ENCODE results near the gene LRRTM4. TPM values are rescaled to one million over a fixed set of nuclear protein-coding genes. Genes with fewer than 3 reads are reported as not detected.

LRRTM4 gene
- total RNA-seq, 2 donors from 2014 or later = 0.33 TPM; not detected in 1

DNA sequence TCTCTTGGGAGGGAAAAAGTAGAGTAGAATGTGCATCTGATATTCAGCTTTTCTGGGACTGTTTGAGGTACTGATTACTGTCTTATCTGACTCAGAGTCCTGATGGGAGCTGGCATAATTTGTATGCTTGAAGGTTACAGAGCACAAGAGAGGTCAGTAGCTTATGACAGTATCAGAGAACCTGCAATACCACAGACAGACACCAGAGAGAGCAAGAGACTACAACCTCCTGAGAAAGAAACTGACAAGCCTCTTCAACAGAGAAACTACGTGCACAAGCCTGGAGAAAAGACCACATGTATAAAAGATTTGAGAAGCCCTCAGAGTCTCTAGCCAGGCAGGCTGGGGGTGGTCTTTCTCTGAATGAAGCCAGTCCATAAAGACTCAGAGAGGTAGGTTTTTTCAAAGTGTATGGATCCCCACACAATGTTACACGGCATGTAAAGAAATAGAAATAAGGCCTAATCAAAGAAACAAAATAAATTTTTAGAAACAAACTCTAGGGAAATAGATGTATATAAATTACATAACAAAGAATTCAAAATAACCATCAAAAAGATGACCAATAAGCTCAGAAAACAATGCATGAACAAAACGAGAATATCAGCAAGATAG lies 568.3 kb downstream of the LRRTM4 start:
- Histone ChIP-seq H3K36me3 (replicated peaks in 1 of 2; ENCODE audit: insufficient read depth in 1 of 2, low read depth in 2 of 2) (no peaks in the 10 kb centered on the region), H3K9me3 (no peaks in the 10 kb centered on the region), H3K27me3 (no peaks in the 10 kb centered on the region), H3K27ac (no peak overlapping the region), H3K4me3 (no peak overlapping the region), H3K4me1 (no peaks in the 10 kb centered on the region)
- intact Hi-C loops (cut with DNase I) = no loop called here
- ATAC-seq = peak; percentile 83
- TF ChIP-seq, protein P1, sequence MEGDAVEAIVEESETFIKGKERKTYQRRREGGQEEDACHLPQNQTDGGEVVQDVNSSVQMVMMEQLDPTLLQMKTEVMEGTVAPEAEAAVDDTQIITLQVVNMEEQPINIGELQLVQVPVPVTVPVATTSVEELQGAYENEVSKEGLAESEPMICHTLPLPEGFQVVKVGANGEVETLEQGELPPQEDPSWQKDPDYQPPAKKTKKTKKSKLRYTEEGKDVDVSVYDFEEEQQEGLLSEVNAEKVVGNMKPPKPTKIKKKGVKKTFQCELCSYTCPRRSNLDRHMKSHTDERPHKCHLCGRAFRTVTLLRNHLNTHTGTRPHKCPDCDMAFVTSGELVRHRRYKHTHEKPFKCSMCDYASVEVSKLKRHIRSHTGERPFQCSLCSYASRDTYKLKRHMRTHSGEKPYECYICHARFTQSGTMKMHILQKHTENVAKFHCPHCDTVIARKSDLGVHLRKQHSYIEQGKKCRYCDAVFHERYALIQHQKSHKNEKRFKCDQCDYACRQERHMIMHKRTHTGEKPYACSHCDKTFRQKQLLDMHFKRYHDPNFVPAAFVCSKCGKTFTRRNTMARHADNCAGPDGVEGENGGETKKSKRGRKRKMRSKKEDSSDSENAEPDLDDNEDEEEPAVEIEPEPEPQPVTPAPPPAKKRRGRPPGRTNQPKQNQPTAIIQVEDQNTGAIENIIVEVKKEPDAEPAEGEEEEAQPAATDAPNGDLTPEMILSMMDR (IDR thresholded peaks at IDR 0.05) = peak; percentile 65 to 81 (median 76)
- no peak for TF ChIP-seq POLR2A (IDR thresholded peaks at IDR 0.05)
- peak; percentile 38 to 56 (median 45) for DNase-seq
- WGBS, 2 donors = 60 to 61% methylated on average over 3 of the region's 3 CpGs

DNA sequence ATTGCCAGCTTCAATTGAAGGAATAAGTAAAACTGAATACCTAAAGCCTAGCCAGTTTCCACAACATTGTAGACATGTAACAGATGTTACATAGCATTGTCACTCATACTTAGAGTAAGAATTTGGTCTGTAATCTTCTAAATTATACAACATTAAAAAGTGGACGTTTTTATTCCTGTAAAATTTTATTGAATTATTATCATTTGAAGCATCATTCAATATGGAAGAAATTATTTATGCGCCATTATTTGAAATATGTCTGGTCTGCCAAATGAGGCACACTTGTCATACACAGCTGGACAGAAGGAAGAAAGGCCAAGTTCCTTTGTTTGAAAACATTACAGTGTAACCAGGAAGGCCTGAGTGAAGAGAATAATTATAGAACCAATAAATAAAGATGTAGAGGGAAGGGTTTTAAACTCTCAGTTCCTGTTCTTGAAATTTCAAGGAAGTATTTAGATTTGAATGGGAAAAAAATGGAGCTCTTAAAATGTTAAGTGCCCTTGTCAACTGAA lies 575.5 kb downstream of the LRRTM4 start:
- 48 to 63% methylated on average over 2 of the region's 2 CpGs for WGBS, 2 donors
- DNase-seq (no peak), ATAC-seq (no peak)
- no peak for TF ChIP-seq POLR2A (IDR thresholded peaks at IDR 0.05)
- TF ChIP-seq, protein P1 (IDR thresholded peaks at IDR 0.05) = no peak
- H3K4me3 ChIP-seq = no peak overlapping the region
- H3K27me3 ChIP-seq = no peaks in the 10 kb centered on the region
- no peaks in the 10 kb centered on the region for H3K4me1 ChIP-seq
- intact Hi-C loops (cut with DNase I) = no loop called here
- H3K27ac ChIP-seq = no peak overlapping the region
- H3K9me3 ChIP-seq = no peaks in the 10 kb centered on the region
- no peaks in the 10 kb centered on the region for H3K36me3 ChIP-seq (replicated peaks in 1 of 2; ENCODE audit: insufficient read depth in 1 of 2, low read depth in 2 of 2)

DNA sequence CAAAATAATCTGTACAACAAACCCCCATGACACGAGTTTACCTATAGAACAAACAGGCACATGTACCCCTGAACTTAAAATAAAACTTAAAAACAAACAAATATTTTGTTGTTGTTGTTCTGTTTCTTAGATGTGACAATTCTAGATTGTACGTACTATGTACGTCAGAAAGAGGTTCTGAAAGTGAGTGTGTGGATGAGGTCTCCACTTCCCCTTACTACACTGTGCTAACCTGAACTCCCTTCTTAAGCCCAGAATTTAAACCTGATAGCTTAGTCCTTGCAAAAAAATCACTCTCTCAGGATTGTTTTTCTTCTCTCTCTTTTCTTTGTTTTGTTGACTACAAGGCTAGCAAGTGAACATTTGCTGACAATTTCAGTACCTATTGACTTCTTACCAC lies 581.6 kb downstream of the LRRTM4 start:
- Histone ChIP-seq H3K36me3 (replicated peaks in 1 of 2; ENCODE audit: insufficient read depth in 1 of 2, low read depth in 2 of 2) (no peaks in the 10 kb centered on the region), H3K9me3 (no peaks in the 10 kb centered on the region), H3K4me3 (no peak overlapping the region), H3K4me1 (no peaks in the 10 kb centered on the region), H3K27ac (no peak overlapping the region), H3K27me3 (no peaks in the 10 kb centered on the region)
- 52 to 78% methylated on average over 3 of the region's 3 CpGs for WGBS, 2 donors
- DNase-seq = no peak
- ATAC-seq = no peak
- intact Hi-C loops (cut with DNase I) = no loop called here
- TF ChIP-seq, protein P1 (IDR thresholded peaks at IDR 0.05) = no peak
- no peak for TF ChIP-seq POLR2A (IDR thresholded peaks at IDR 0.05)

DNA sequence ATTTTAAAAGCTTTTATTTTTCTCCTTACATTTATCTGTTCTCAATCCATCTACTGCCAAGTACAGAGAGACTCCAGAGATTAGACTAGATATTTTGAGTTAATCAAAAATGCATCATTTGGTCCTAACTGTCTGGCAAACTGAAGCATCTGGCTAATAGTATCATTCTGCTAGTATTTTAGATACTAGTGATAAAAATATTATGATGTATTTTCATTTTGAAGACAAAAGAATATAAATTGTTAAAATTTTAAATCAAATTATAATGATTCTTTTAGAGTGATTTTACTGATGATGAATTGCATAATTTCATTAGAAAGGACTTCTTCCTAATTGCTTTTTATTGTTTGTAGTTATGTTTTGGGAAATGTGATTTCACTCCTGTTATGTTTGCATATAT lies 584.0 kb downstream of the LRRTM4 start:
- intact Hi-C loops (cut with DNase I) = no loop called here
- Histone ChIP-seq H3K27me3 (no peaks in the 10 kb centered on the region), H3K4me3 (no peak overlapping the region), H3K4me1 (no peaks in the 10 kb centered on the region), H3K9me3 (no peaks in the 10 kb centered on the region), H3K36me3 (replicated peaks in 1 of 2; ENCODE audit: insufficient read depth in 1 of 2, low read depth in 2 of 2) (no peaks in the 10 kb centered on the region), H3K27ac (no peak overlapping the region)
- TF ChIP-seq, protein P1 (IDR thresholded peaks at IDR 0.05) = no peak
- TF ChIP-seq POLR2A (IDR thresholded peaks at IDR 0.05) = no peak
- DNase-seq (no peak), ATAC-seq (no peak)

DNA sequence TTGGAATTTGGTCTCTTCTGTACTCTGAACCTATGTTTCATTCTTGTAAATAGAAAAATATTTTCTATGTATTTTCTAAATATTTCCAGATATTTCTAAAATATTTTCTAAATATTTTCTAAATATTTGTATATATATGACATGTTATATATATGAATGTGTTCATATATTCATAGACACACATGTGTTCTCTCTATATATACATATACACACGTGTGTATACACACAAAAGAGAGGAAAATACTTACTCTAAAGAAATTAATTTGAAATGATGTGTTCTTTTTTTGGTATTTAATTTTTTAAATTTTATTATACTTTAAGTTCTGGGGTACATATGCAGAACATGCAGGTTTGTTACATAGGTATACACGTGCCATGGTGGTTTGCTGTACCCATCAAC lies 589.6 kb downstream of the LRRTM4 start:
- intact Hi-C loops (cut with DNase I) = no loop called here
- no peak overlapping the region for H3K4me3 ChIP-seq
- 57 to 68% methylated on average over 2 of the region's 2 CpGs for WGBS, 2 donors
- no peak overlapping the region for H3K27ac ChIP-seq
- no peaks in the 10 kb centered on the region for H3K4me1 ChIP-seq
- H3K27me3 ChIP-seq = no peaks in the 10 kb centered on the region
- H3K9me3 ChIP-seq = no peaks in the 10 kb centered on the region
- TF ChIP-seq POLR2A (IDR thresholded peaks at IDR 0.05) = no peak
- TF ChIP-seq, protein P1 (IDR thresholded peaks at IDR 0.05) = no peak
- ATAC-seq (no peak), DNase-seq (no peak)
- H3K36me3 ChIP-seq (replicated peaks in 1 of 2; ENCODE audit: insufficient read depth in 1 of 2, low read depth in 2 of 2) = no peaks in the 10 kb centered on the region
